GM18870 (cell line): ENCODE measurements around the gene PPP1R8.
"Not testable (repeated sequence)": the region's sequence is repeated elsewhere in the genome, so short reads cannot be mapped to it uniquely, and the experiment has no call there.

Source experiments
- ATAC-seq: cut with Tn5 transposase; IDR thresholded peaks from one replicate; pipeline ENCODE4 v1.9.1; 2021; ENCODE audit warnings: moderate library complexity; ENCODE audit not compliant: unreplicated experiment

Gene PPP1R8

GRCh38 chr1:27830621-27831440 lies at the start of gene PPP1R8:
Gene PPP1R8 (plus strand): TSS chr1:27830782. CDS start chr1:27830836, 54 bp downstream.
- peak; percentile 88 for ATAC-seq

GRCh38 chr1:27782950-27783349 lies 47.6 kb upstream of the PPP1R8 start:
- no peak for ATAC-seq

DNA sequence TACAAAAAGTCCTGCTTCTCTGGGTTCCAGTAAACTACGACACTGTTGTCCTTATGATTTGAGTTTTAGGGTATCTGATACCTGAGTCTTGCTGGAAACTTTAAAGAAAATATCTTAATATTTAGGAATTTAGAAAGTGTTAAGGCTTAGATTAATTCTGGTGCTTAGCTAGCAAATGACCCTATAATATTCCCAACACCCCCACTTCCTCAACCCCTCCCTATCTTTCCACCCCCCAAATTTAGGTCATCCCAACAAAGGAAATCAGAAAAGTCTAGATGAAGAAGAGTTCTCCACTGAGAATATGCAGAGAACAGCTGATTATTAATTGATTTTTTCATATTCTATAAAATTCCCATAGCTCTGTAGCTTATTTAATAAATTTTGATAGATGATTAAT lies 45.9 kb upstream of the PPP1R8 start:
- no peak for ATAC-seq

DNA sequence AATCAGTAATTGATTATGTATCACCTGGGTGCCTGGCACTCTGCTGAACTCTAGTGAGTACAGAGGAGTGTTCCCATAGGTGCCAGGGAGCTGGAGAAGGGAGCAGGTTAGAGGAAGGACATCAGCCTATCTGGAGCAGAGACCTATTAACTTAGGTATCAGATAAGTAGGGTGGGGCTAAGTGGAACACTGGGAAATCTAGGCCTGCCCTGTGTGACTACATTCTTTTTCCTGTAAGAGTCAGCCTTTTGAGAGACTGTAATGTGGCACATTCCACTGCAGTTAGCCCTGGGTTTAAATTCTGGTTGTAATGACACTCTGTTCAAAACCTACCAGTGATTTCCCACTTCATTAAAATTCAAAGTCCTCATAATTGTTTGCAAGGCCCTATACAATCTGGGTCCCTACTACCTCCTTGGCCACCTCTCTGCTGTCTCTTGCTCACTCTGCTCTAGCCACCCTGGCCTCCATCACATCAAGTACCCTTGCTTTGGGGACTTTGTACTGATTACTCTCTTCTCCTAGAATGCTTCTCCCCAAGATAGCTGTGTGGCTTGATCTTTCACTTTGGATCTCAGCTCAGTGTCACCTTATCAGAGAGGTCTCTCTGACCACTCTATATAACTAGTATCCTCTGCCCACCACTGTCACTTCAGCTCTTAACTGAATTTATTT lies 44.7 kb upstream of the PPP1R8 start:
- ATAC-seq: no peak

- ATAC-seq: no peak
Observed at GRCh38 chr1:27787895-27788294, 42.7 kb upstream of the PPP1R8 start.

DNA sequence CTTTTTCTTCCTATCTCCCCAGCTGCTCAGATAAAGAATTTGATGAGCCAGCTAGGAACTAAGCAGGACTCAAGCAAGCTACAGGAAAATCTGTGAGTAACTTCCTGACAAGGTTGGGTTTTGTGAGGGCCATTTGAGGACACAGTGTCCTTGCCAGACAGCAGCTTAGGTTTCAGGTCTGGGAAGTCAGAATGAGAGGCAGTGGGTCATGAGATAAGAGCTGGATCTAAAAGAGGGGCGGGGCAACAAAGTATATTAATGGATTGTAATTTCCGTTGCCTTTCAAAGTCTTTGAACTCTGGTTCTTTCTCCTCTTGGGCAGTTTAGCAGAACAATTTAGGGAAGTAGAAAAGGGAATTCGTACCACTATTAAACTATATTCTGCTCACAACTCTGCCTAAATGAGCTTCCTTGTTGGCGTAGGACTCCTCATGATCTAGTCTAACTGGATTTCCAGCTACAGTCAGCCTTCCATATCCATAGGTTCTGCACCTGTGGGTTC lies 41.0 kb upstream of the PPP1R8 start:
- ATAC-seq: no peak

GRCh38 chr1:27790270-27790669 lies 40.3 kb upstream of the PPP1R8 start:
- ATAC-seq: not testable (repeated sequence)

GRCh38 chr1:27795601-27796000 lies 35.0 kb upstream of the PPP1R8 start:
- ATAC-seq: no peak

DNA sequence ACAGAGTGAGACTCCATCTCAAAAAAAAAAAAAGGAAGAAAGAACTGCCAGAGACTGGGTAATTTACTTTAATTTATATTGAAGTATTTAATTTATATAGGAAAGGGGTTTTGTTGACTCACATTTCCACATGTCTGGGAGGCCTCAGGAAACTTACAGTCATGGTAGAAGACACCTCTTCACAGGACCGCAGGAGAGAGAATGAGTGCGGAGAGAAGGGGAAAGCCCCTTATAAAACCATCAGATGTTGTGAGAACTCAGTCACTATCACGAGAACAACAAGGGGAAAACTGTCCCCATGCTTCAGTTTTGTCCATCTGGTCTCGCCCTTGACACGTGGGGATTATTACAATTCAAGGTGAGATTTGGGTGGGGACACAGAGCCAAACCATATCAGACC lies 25.8 kb upstream of the PPP1R8 start:
- no peak for ATAC-seq

- no peak for ATAC-seq
Observed at GRCh38 chr1:27806758-27807157, 23.8 kb upstream of the PPP1R8 start.

DNA sequence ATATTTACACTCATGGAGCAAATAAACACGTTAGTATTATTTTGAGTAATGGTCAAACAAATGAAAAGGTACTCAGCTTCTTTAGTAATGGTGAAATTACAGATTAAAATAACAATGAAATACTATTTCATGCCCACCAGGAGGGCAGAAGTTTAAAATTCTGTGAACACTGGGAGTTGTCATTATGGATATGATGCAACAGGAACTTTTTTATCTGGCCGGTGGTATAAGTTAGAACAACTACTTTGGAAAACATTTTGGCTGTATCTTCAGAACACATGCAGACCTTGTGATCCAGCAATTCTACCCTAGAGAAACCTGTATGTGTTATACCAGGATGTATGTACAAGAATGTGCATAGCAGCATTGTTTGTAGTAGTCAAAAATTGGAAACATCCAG lies 23.2 kb upstream of the PPP1R8 start:
- ATAC-seq: no peak

DNA sequence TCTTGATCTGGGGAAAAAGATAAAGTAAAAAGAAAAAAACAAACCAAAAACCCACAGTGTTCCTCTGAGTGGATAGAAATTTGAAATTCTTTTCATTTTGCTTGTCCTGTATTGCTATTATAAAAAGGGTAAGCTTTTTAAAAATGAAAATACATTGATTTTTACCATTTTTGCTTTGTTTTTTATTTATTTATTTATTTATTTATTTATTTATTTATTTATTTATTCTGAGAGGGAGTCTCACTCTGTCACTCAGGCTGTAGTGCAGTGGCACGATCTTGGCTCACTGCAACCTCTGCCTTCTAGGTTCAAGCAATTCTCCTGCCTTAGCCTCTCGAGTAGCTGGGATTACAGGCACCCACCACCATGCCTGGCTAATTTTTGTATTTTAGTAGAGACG lies 22.5 kb upstream of the PPP1R8 start:
- not testable (repeated sequence) for ATAC-seq

DNA sequence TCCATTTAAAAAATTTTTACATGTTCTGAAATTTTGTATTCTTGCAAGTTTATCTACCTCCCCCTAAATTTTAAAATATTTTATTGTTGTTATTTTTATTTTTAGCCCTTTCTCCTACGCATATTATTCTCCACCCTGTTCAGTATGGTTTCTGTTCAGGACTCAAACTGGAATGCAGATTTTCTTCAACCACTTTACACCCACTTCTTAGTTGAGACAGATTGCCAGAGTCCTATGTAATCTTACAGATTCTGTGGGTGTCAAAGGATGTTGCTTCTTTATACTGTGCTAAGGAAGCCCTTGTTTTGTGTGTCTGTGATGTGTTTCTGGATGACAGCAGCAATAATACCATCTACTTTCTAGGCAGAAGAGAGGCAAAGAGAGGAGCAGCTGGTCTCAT lies 20.7 kb upstream of the PPP1R8 start:
- no peak for ATAC-seq

- ATAC-seq: no peak
Observed at GRCh38 chr1:27811741-27812500, 18.7 kb upstream of the PPP1R8 start.

DNA sequence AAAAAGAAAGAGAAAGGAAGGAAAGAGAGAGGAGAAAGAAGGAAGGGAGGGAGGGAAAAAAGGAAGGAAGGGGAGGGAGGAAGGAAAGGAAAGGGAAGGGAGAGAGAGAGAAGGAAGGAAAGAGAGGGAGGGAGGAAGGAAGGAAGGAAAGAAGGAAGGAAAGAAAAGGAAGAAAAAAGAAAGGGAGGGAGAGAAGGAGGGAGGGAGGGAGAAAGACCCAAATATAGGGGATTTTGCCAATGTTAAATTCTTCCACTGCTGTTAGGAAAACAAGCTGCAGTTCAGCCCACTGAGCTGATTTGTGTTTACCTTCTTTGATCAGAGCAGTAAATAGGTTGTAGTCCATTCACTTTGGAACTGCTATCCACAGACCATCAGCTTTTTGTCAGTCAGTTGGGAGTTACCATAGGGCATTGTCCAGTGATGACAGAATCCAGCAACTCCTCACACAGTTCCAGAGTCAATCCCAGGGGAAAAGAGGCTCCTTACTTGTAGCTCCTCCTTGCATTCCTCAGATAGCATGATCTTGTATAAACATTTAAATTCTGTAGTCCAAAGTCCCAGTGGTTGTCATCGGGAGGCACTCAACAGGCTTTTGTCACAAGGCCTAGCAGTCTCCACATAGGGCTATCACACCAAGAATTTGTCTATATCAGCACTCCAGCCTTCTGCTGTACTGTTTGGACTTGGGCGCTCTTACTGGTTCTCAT lies 13.5 kb upstream of the PPP1R8 start:
- no peak for ATAC-seq

GRCh38 chr1:27821761-27822315 lies 8.7 kb upstream of the PPP1R8 start:
- ATAC-seq: no peak

GRCh38 chr1:27823784-27824183 lies 6.8 kb upstream of the PPP1R8 start:
- no peak for ATAC-seq

GRCh38 chr1:27824411-27824810 lies 6.2 kb upstream of the PPP1R8 start:
- no peak for ATAC-seq

GRCh38 chr1:27829339-27829960 lies 1.1 kb upstream of the PPP1R8 start:
- not testable (repeated sequence) for ATAC-seq
